Neural progenitor cell (in vitro differentiated cells): ENCODE results near the gene DHRS12.

Experiments used
- CTCF ChIP-seq: fragments of 200-600 bp; sonication (generic); IDR thresholded peaks from 2 replicates; pipeline ENCODE4 v1.5.1; 2017; ENCODE audit warnings: antibody characterized with exemption, mild to moderate bottlenecking
- EZH2 ChIP-seq: fragments of 200-600 bp; sonication (generic); IDR thresholded peaks from 2 replicates; pipeline ENCODE4 v1.6.1; 2017; ENCODE audit warnings: antibody characterized with exemption, mild to moderate bottlenecking, moderate library complexity
- EZH2phosphoT487 ChIP-seq: fragments of 200-600 bp; sonication (generic); IDR thresholded peaks from 2 replicates; pipeline ENCODE4 v1.6.1; 2017; ENCODE audit warnings: antibody characterized with exemption

GRCh38 chr13:51844862-51845573, 41.1 kb upstream of the DHRS12 start, which contains the start of gene TMEM272:
- peak; percentile 92 for TF ChIP-seq CTCF
- TF ChIP-seq EZH2, result no peak
- no peak for TF ChIP-seq EZH2phosphoT487
